Uterus (tissue), 4 donors: ENCODE results near the gene ALS2CL. TPM values are rescaled to one million over a fixed set of nuclear protein-coding genes. Genes with fewer than 3 reads are reported as not detected.

Experiments
- DNase-seq, 2 donors: peaks; one replicate each; pipeline ENCODE4 v3.0.0-alpha.2; 2019 to 2020
- H3K27ac ChIP-seq, 2 donors: fragments of 200-600 bp; sonication (generic); 1 replicate in 1 of 2; 2 replicates in 1 of 2; pipeline ENCODE4 v1.5.1; 2016 to 2018
- H3K27me3 ChIP-seq, 2 donors: fragments of 200-600 bp; sonication (generic); one replicate each; pipeline ENCODE4 v1.5.1; 2018 to 2019; ENCODE audit warnings: control low read depth in 1 of 2
- H3K36me3 ChIP-seq, 2 donors: fragments of 200-600 bp; sonication (generic); one replicate each; pipeline ENCODE4 v1.5.1; 2019; ENCODE audit warnings: control low read depth in 1 of 2
- H3K4me1 ChIP-seq, 2 donors: fragments of 200-600 bp; sonication (generic); one replicate each; pipeline ENCODE4 v1.5.1; 2018 to 2019; ENCODE audit warnings: control low read depth in 1 of 2
- H3K4me3 ChIP-seq, 2 donors: fragments of 200-600 bp; sonication (generic); 1 replicate in 1 of 2; 2 replicates in 1 of 2; pipeline ENCODE4 v1.5.1; 2018 to 2019; ENCODE audit warnings: mild to moderate bottlenecking in 1 of 2
- H3K9me3 ChIP-seq, 2 donors: fragments of 200-600 bp; sonication (generic); one replicate each; pipeline ENCODE4 v1.5.1; 2019; ENCODE audit warnings: control low read depth in 1 of 2
- CTCF ChIP-seq, 4 experiments: fragments of 200-600 bp in 2 of 4; fragments of 450-650 bp in 2 of 4; sonication (generic) in 2 of 4; IDR thresholded peaks; one replicate each; pipeline ENCODE4 v1.5.1; 2016 to 2019; ENCODE audit warnings: antibody characterized with exemption in 4 of 4, mild to moderate bottlenecking in 2 of 4, moderate library complexity in 1 of 4
- POLR2A ChIP-seq, 2 donors: fragments of 450-650 bp; IDR thresholded peaks; one replicate each; pipeline ENCODE4 v1.6.1; 2016; ENCODE audit warnings: antibody characterized with exemption in 2 of 2, mild to moderate bottlenecking in 1 of 2, moderate library complexity in 1 of 2
- intact Hi-C: fragments of 100-400 bp; cut with DNase I; formaldehyde crosslinking; loops from one replicate; pipeline ENCODE4 v1.15.1; 2023; ENCODE audit warnings: low total_unique reads
- total RNA-seq, 4 donors: library from RNA; depleted of rRNA in 3 of 4; stranded (reverse); fragments of >200 nt in 3 of 4; gene quantifications; one replicate each; pipeline versions ENCODE4 v1.1.0 to v1.2.4, GENCODE V29; 2014 to 2023
- donor health status: DM: yes; HTN: yes; CAD: no.

The ALS2CL gene
- total RNA-seq, 4 donors from 2014 or later, result 15.7 to 75.3 (median 31.5) TPM

- peak in 1 of 2 donors; percentile 3 for DNase-seq
- TF ChIP-seq CTCF (IDR thresholded peaks at IDR 0.05), result no peak
- TF ChIP-seq POLR2A (IDR thresholded peaks at IDR 0.05), result no peak
- intact Hi-C loops, result no loop called here
- H3K9me3 ChIP-seq, result no peaks in the 10 kb centered on the region
- no peaks in the 10 kb centered on the region for H3K4me1 ChIP-seq
- no peak overlapping the region for H3K4me3 ChIP-seq
- no peak overlapping the region for H3K27ac ChIP-seq
- H3K27me3 ChIP-seq, result no peaks in the 10 kb centered on the region
- no peaks in the 10 kb centered on the region for H3K36me3 ChIP-seq
These were observed 18.3 kb upstream of the ALS2CL start for GRCh38 chr3:46711760-46712159.

DNA sequence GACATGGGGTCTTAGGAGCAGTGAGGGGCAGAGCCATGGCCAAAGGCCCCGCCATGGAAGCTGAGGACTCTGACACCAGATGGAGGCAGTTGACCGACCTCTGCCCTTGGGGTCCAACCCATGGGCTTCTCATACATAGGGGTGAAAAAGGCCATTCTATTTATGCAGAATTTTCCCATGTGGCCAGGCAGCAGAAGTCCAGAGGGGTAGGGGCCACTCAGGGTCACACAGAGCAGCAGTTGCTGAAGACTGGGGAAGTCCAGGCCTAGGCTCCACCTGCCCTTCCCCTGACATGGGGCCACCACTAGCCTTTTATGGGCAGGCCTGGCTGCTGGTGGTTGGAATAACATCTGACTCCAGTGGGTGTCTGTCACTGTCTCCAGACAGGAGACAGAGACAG, 17.8 kb upstream of the ALS2CL start:
- no peak for TF ChIP-seq CTCF (IDR thresholded peaks at IDR 0.05)
- TF ChIP-seq POLR2A (IDR thresholded peaks at IDR 0.05), result no peak
- Histone ChIP-seq H3K36me3 (no peaks in the 10 kb centered on the region), H3K4me3 (no peak overlapping the region), H3K27ac (no peak overlapping the region), H3K4me1 (no peaks in the 10 kb centered on the region), H3K9me3 (no peaks in the 10 kb centered on the region), H3K27me3 (no peaks in the 10 kb centered on the region)
- peak in 1 of 2 donors; percentile 3 for DNase-seq
- intact Hi-C loops, result no loop called here

GRCh38 chr3:46710671-46711295, 17.3 kb upstream of the ALS2CL start:
- DNase-seq, result peak; percentile 4
- no peak for TF ChIP-seq POLR2A (IDR thresholded peaks at IDR 0.05)
- no peak for TF ChIP-seq CTCF (IDR thresholded peaks at IDR 0.05)
- Histone ChIP-seq H3K36me3 (no peaks in the 10 kb centered on the region), H3K9me3 (no peaks in the 10 kb centered on the region), H3K27me3 (no peaks in the 10 kb centered on the region), H3K4me3 (no peak overlapping the region), H3K4me1 (no peaks in the 10 kb centered on the region), H3K27ac (no peak overlapping the region)
- intact Hi-C loops, result no loop called here

GRCh38 chr3:46710229-46710628, 16.8 kb upstream of the ALS2CL start:
- Histone ChIP-seq H3K27ac (no peak overlapping the region), H3K4me1 (no peaks in the 10 kb centered on the region), H3K4me3 (no peak overlapping the region), H3K27me3 (no peaks in the 10 kb centered on the region), H3K9me3 (no peaks in the 10 kb centered on the region), H3K36me3 (no peaks in the 10 kb centered on the region)
- TF ChIP-seq POLR2A (IDR thresholded peaks at IDR 0.05), result no peak
- no peak for TF ChIP-seq CTCF (IDR thresholded peaks at IDR 0.05)
- intact Hi-C loops, result no loop called here
- DNase-seq, result peak in 1 of 2 donors; percentile 7

DNA sequence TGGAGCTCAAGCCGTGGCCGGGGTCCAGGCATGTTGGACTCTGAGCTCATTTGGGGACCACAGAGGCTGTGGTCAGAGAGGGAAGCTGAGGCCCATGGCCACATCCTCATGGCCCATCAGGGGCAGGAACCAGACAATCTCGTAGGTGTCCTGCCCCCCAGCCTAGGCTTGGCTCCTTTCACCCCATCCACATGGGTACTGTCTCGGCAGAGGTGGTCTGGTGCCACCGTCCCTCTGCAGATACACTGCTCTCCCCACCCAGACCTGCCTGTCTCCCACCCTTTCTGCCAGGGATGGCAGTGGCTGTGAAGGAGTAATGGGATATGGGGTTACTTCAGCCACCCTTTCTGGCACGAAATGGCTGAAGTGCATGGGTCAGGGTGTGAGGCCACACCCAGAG, 16.2 kb upstream of the ALS2CL start:
- no peaks in the 10 kb centered on the region for H3K27me3 ChIP-seq
- no peaks in the 10 kb centered on the region for H3K36me3 ChIP-seq
- DNase-seq, result peak; percentile 1 to 9
- intact Hi-C loops, result loop anchor here (5.0 to 10.0 kb wide), 2 partner anchors 198 to 625 kb away; no protein-coding TSS in a partner anchor
- no peak overlapping the region for H3K27ac ChIP-seq
- no peaks in the 10 kb centered on the region for H3K4me1 ChIP-seq
- no peak overlapping the region for H3K4me3 ChIP-seq
- TF ChIP-seq CTCF (IDR thresholded peaks at IDR 0.05) (no peak), POLR2A (IDR thresholded peaks at IDR 0.05) (no peak)
- no peaks in the 10 kb centered on the region for H3K9me3 ChIP-seq
